LoVo (cell line): ENCODE results near the gene RAB6B.

ENCODE experiments used
- DNase-seq: peaks from one replicate; pipeline ENCODE4 v3.0.0-alpha.2; 2016; ENCODE audit warnings: low spot score

RAB6B gene

DNA sequence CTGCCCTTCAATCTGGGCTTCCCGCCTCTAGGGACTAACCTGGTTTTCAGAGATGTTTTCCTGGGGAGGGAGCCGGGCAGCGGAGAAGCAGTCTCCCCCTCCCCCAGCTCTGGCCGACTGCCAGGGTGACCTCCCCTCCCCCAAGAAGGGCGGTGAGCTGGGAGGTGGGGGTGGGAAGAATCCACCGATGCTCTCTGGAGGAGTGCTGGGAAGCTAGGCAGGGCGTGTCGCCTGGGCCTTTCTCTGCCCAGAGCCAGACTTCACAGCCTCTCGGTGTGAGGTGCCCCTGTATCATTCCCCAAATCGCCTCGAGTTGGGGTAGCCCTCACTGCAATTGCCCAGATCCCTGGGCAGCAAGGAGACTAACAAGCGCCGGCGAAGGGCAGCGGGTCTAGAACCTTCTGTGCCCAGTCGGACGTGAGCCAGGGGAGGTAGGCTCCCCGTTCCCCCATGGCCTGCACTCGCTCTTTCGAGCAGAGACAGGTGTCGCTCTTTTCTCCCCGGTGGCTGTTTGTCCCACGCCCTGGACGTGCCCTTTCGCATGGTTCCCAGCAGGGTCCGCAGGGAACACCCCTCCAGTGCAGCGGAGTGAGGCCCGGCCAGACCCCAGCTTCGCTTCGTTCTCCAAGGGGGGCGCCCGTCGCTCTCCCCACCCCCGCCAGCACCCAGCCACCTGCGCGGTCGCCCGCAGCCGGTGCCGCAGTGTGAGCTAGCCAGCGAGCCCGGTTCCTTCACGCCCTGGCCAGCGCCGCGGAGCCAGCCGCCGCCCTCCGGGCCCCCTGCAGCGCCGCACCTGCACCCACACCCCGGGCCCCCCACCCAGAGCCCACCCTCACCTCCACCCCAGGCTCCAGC lies 1.1 kb downstream of the RAB6B start:
- DNase-seq: no peak

DNA sequence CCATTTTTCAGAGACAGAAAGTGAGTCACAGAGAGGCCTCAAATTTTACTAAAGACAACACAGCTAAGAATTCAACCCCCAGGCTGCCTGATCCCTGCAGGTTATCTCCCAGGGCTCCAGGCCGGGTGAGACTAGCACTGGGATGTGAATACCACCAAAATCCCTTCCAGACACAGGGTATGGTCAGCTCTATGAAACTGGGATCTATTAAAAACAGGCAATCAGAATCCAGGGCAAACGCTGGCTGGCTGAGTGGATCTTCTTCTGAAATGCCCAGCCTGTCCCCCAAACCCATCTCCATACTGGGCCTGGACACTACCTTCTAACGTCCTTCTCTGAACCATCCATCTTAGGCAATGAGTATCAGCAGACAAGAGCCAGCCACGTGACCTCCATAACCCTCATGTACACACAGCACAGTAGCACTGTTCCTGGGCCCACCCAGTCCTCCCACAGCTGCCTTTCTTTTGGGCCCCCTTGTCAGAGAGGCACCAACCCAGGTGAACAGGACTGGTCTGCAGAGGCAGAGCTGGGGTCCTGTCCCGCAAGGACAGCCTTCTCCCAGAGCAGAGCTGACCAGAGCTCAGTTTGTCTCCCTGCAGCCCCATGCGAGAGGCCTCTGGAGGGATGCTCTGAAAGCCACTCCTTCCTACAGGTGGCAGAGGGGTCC lies 1.9 kb downstream of the RAB6B start:
- DNase-seq: no peak

DNA sequence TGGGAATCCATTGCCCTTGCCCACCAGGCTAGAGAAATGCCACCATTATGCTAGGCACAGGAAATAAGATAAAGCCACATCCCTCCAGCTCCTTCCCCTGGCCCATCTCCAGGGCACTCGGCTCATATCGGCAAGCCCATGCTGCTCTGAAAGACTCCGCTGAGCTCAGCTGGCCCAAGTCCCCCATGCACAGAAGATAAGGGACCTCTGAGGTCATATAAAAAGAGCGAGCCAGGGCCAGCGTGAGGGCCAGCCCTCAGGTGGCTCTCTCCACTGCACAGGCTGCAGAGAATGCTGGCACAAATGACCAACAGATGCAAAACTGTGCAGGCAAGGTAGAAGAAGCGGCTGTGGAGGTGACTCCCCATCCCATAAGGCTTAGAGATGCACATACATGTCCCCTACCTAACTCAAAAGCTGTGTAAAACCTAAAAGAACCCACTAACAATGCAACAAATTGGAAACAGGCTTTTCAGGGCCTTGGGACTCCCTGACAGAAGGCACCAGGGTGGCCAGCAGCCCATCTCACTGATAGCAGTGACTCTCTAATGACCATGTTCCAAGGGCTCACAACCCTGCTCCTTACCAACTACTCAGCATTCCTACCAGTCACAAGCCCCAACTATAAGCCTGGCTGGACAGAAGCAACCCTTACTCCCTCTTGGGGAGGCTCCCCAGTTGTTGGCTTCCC lies 3.0 kb downstream of the RAB6B start:
- no peak for DNase-seq

DNA sequence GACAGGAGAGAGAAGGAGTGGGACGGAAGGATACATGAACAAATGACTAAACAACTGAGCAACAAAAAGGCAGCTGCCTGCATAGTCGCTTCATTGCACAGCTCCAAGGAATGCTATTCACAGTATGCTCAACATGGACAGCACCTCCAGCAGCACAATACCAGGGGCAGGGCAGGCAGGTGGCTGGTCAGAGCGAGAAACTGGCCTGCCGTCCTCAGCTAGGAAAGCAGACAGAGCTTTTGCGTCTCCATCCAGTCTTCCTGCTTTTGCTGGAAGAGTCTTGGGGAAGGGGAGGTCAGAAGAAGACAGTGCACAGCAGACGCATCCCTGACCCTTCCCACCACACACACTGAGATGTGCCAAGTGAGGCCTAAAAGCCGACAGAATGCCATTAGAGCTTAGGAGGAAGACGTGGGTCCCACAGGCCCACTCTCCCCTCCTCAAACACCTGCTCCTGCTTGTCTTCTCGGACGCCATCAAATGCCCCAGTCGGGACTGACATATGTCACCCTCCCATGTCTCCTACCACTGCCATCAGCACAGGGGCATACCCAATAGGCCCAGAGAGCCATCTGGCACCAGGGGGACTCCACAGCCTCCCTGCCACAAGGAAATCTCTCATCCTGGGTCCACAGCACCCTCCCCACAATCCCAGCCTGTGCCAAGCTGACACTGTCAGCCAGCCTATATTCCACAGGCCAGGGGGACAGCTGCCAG lies 3.9 kb downstream of the RAB6B start:
- DNase-seq: no peak

DNA sequence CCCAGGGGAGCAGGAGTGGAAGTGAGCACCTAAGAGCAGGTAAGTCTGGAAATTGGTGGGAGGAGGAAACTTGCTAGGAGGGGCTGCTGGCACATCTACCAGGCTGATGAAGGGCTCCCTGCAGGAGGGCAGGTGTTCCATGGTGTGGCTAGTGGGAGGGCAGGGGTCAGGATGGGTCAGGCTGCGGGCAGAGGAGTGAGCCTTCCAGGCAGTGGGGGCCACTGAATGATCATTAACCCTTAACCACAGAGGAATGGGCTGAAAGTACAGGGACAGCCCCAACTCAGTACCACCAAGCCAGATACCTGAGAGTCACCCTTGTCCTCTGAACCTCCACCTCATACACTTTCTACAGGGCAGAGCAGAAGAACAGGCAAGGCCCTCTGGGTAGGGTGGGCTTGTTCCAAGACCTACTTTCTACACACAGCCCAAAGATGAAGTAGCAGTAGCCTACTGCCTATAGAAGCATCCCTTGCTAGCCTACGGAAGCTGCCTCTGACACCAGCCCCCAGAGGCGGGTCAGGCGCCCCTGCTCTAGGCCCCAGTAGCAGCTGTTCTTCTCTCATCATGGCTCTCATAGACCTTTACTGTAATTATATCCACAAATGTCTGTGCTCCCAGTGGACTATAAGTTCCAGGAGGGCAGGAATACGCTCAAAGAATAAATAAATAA lies 4.6 kb downstream of the RAB6B start:
- DNase-seq: no peak

DNA sequence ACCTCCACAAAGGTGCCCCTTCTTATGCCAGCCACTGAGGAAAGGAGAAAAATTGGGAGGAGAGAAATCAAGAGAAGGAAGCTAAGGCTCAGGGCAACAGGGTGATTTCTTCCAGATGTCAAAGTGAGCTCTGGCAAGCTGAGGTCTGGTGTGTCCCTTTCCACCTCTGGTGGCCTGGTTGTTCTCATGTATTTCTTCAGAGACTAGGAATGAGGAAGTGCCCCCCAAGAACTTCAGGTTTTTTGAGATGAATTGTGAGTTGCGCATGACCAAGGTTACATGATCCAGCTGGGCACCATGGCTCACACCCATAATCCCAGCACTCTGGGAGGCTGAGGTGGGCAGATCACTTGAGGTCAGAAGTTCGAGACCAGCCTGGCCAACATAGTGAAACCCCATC lies 5.6 kb downstream of the RAB6B start:
- no peak for DNase-seq

DNA sequence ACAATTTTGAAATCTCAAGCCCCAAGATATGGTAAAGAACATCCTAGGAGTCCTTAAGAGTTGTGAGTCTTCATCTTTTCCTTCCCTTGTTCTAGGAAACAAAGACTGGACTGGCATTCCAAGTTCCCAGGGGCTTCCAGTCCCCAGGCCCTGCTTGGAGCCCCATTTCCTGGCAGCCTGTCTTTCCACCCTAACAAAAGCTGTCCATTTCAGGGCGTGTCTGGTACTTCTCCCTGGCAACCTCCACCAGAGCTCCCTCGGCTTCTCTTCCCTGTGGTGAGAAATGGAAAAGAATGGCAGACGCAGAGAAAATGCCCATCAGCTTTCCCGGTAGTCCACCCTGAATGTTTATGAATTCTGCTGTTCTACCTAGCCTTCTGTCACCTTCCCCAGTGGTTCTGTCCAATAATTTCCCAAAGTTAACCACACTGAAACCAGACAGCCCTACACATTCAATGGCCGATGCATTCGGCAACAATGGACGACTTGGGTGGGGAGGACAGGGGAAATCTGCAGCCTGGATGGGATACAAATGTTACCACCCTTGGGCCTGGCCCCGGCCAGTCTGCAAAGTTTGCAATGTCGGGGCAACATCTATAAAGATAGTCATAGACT lies 6.8 kb downstream of the RAB6B start:
- no peak for DNase-seq

DNA sequence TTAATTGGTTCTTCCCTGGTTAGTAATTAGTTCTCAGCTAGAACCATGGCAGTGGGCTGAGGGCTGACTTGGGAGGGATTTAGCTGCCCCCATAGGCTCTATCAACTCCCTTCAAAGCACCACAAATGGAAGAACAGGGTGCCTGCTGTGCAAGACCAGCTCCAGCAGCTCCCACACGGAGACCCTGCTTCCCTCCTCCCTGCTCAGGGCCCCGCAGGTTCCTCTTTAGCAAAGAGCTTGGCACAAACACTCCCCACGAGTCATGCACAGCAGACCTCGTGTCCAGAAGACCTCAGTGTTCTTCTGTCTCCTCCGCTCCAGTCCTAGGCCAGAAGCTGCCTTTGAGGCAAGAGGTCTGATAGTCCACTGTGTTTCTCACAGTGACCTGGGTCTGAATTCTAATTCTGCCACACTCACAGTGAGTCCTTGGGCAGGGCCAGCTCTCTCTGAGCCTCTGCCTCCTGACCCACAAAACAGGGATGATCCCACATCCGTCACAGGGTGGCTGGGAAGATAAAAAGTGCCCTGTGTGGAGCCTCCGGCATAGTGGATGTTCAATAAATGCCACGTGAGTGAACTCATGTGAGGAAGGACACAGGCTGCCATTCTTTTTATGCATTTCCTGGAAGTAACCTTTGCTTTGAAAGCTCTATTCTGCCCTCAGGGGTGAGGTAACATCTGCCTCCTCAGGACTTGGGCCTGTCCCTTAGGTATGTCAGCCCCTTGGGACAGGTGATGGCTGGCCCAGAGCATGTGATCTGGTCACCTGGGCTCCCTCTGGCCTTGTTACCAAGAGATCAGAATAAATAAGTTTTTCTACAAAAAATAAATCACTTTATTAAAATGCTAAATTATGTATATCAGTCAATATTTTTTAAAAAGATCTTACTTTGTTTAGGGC lies 7.6 kb downstream of the RAB6B start:
- DNase-seq: no peak

DNA sequence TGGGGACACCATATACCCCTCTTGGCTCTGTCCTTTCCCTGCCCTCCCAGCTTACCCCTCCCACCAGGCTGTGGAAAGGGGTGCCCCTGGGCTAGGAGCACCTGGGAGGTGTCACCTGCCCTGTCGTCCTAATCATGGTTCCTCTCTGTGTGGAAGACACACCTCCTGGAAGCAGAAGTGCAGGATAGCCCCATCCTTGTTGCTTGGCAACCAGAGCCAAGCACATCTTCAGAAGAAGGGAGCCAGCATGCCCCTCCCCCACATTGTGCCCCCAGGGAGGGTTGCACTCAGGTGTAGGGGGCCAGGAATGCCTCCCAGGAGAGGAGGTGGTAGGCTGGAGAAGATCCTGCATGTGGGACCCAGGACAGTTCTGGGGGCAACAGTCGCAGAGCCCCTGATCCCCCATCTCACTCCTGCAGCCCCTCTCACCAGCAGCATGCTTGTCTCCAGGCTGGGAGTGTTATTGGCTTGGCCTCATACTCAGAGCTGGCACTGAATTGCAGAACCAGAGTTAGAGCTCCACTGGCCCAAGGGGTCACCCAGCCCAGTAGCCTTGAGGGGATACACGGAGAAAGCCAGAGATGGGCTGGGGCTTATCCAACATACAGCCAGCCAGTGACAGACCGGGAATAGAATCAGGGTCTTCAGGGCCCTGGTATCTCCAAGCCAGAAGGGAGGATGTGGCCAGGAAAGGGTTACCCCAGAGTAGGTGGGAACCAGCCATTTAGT lies 8.4 kb downstream of the RAB6B start:
- DNase-seq: no peak

DNA sequence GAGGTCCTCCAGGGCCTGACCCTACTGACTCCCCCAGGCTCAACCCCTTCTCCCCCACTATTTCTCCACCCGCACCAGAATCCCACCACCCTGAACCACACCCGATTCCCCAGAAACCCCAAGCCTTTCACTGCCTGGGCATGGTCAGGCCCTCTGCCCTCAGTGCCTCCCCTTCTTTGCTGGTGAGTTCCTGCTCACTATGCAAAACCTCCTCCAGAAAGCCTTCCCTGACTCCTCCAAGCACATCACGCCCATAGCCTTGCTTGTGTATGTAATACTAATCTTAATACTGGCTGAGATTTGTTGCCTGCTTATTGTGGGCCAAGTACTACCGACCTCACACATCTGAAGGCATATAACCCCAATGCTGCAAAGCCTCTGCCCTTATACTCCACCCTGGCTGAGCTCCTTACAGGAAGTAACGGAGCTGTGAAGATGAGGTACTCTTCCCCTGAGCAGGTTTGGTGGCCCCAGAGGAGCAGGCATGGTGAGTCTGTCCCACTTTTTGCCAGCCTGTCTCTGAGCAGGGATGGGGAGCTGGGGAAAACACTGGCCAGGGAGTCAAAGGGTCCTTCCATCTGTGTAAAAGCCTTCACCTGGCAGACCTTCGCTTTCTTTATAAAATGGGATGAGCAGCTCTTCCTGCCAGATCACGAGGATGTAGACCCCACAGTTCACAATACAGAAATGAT lies 9.5 kb downstream of the RAB6B start:
- no peak for DNase-seq

DNA sequence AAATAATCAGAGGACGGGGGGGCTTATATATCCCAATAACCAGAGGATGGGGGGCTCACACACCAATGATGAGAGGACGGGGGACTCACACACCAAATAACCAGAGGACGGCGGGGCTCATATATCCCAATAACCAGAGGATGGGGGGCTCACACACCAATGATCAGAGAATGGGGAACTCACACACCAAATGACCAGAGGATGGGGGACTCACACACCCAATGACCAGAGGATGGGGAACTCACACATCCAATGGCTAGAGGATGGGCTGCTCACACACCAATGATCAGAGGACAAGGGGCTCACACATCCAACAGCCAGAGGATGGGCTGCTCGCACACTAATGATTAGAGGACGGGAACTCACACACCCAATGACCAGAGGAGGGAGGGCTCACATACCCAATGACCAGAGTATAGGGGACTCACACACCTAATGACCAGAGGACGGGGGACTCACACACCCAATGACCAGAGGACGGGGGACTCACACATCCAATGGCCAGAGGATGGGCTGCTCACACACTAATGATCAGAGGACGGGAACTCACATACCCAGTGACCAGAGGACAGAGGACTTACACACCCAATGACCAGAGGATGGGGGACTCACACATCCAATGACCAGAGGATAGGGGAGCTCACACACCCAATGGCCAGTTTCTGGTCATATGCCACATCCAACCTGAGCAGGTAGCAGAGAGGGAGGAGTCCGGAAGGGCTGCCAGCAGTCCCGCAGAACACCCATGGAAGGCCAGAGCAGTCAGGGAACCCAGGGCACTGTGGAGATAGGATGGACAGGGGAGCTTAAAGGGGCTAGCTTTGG lies 10.6 kb downstream of the RAB6B start:
- no peak for DNase-seq

DNA sequence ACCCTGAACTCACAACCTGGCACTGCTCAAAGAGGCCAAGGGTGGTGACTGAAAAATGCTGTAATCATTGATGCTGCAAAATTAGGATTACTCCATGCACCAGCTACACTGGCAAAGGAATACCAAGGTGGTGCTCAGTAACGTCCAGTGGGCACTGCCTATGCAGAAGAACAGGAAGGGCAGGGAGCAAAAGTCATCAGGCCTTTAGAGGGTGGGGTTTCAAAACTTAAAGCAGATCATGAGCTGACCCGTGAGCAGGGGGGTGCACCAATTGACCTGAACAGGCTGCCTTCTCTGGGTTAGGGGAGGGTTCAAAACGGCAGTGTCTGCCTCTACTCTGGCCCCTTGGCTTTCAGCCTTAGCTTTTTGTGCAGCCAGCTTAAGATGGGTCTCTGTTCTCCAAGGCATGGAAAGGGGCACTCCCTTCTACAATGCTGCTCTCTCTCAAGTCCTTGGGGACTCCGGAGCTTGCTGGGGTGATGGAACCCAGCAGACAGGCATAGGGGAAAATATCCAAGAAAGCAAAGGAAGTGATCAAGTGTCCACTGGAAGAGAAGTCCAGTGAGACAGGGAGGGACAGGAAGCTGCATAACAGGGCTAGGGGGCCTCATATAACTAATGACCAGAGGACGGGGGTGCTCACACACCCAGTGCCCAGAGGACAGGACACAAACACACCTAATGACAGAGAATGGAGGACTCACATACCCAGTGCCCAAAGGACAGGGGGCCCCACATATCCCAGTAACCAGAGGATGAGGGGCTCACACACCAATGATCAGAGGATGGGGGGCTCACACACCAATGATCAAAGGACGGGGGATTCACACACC lies 11.4 kb downstream of the RAB6B start:
- no peak for DNase-seq

DNA sequence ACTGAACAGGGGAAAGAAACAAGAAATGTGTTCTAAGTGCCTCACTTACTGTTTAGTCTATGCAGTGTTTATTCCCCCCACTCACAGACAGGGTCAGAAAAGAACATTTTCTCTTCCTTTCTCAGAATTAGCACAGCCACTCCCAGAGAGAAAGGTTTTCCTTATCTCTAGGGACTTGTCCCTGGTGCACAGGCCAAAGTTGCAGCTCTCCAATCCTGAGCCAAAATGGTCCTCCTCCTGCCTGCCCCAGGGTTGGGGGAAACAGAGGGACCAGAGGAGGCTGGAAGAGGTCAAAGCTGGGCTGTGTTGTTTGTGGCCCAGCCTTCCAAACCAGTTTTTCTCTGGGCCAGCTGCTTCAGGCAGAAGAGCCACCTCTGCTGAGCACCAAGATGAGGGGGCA lies 12.0 kb downstream of the RAB6B start:
- DNase-seq: no peak

DNA sequence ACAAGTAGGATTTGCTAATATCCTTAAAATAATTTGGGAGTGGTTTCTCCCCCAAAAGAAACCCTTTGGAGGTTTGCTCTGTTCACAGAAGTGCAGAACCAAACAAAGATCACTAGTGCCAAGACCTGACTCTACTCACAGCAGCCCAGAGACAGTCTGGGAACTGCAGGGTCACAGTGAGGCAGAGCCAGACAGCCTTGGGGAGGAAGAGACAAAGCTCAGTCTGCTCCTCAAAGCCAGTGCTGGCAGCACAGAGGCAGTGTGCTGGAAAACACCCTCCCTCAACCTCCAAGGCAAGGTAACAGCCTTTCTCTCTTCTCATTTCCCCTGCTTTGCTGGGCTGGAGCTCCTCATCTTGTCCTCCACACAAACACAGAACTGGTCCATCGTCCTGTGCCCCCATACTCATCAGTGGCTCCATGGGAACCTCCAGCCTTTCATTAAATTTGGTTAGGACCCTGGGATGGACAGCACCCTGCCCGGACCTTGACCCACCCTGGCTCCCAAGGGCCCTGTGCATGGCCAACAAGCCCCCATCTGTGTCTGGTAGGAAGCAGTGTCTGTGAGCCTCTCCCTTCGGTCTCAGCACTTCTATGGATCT lies 12.6 kb downstream of the RAB6B start:
- DNase-seq: no peak

DNA sequence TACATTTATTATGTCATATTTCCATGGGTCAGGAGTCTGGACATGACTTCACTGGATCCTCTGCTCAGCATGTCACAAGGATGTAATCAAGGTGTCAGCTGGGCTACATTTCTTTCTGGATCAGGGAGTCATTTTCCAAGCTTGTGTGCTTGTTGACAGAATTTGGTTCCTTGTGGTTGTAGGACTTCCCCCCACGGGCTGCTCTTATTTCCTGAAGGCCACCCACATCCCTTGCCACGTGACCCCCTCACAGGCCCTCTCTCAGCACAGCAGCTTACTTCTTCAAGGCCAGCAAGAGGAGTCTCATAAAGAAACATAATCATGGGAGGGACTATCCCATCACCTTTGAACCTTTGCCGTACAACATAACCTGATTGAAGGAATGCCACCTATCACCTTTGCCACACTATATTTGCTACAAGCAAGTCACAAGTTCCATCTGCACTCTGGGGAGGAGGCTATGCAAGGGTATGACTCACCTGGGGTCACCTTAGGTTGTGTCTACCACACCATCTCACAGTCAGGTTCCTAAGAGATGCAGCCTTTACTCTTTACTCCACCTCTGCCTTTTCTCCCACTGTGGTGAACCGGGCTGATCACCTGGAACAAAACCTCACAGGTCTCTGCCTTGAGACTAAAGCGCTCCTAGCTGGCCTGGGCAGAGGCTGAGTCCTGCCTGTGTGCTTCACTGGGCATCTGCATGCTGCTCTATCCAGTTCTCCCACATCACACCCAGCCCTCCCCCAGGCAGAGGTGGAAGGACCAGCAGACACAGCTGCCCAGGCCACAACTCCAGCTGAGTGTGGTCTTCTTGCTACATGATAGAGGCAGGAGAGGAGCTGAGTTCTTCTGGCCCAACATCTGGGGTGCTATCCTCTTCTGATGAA lies 13.5 kb downstream of the RAB6B start:
- DNase-seq: peak; percentile 62

DNA sequence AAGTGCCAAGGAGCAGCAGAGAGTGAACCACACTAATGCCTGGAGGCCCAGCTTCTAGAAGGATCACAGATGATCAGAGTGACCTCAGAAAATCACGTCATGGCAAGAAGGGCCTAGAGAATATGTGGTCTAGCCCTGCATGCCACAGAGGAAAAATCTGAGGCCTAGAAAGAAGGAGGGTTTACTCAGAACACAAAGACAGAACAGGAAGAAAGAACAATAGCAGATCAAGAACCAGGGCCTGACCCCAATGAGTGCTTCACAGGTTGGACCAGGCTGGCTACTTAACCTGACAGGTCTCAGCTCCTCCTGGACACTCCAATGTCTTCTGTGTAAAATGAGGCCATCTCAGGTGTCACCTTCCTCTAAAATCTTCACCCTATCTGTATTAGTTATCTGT lies 14.2 kb downstream of the RAB6B start:
- no peak for DNase-seq
